ENCODE data around the gene UBASH3A.
"Not testable (repeated sequence)": the region's sequence is repeated elsewhere in the genome, so short reads cannot be mapped to it uniquely, and the experiment has no call there.

Gene UBASH3A

GRCh38 chr21:42401820-42402251, 1.9 kb upstream of the UBASH3A start:
- intact Hi-C loops (cut with DNase I), result no loop called here
- no peak for DNase-seq

GRCh38 chr21:42404539-42404938, 837 bp downstream of the UBASH3A start:
- DNase-seq, result no peak
- intact Hi-C loops (cut with DNase I), result no loop called here

GRCh38 chr21:42405064-42406013, 1.6 kb downstream of the UBASH3A start:
- intact Hi-C loops (cut with DNase I), result no loop called here
- DNase-seq, result no peak

GRCh38 chr21:42406201-42406621, 2.5 kb downstream of the UBASH3A start:
- DNase-seq, result no peak
- intact Hi-C loops (cut with DNase I), result no loop called here

- DNase-seq, result no peak
- intact Hi-C loops (cut with DNase I), result no loop called here
Observed at GRCh38 chr21:42406866-42407265, 3.2 kb downstream of the UBASH3A start.

GRCh38 chr21:42407476-42407875, 3.8 kb downstream of the UBASH3A start:
- DNase-seq, result no peak
- intact Hi-C loops (cut with DNase I), result no loop called here

GRCh38 chr21:42408718-42409117, 5.0 kb downstream of the UBASH3A start:
- DNase-seq; intact Hi-C loops (cut with DNase I): not testable (repeated sequence)

- intact Hi-C loops (cut with DNase I), result no loop called here
Observed at GRCh38 chr21:42409366-42409765, 5.7 kb downstream of the UBASH3A start.

GRCh38 chr21:42411197-42411869, 7.6 kb downstream of the UBASH3A start:
- intact Hi-C loops (cut with DNase I), result no loop called here
- DNase-seq, result no peak

More at GRCh38 chr21:42409366-42409765, 5.7 kb downstream of the UBASH3A start:
- DNase-seq, result peak in 2 of 42 donors; percentile 17 to 21

- no peak for DNase-seq
- intact Hi-C loops (cut with DNase I), result no loop called here
Observed at GRCh38 chr21:42411891-42412635, 8.4 kb downstream of the UBASH3A start.

- peak in 1 of 42 donors; percentile 5 for DNase-seq
- intact Hi-C loops (cut with DNase I), result no loop called here
Observed at GRCh38 chr21:42412636-42412933, 8.9 kb downstream of the UBASH3A start.

GRCh38 chr21:42413093-42413492, 9.4 kb downstream of the UBASH3A start:
- intact Hi-C loops (cut with DNase I), result no loop called here
- peak in 2 of 42 donors; percentile 7 to 32 for DNase-seq

GRCh38 chr21:42413500-42413899, 9.8 kb downstream of the UBASH3A start:
- DNase-seq, result peak in 40 of 42 donors; percentile 25 to 92 (median 61)
- intact Hi-C loops (cut with DNase I), result no loop called here

- intact Hi-C loops (cut with DNase I), result no loop called here
- DNase-seq, result peak in 1 of 42 donors; percentile 5
Observed at GRCh38 chr21:42414066-42414465, 10.4 kb downstream of the UBASH3A start.

GRCh38 chr21:42414553-42414927, 10.8 kb downstream of the UBASH3A start:
- DNase-seq, result peak in 1 of 42 donors; percentile 16
- intact Hi-C loops (cut with DNase I), result no loop called here

GRCh38 chr21:42414928-42415769, 11.4 kb downstream of the UBASH3A start:
- DNase-seq, result peak in 31 of 42 donors; percentile 6 to 83 (median 52)

GRCh38 chr21:42417533-42417932, 13.8 kb downstream of the UBASH3A start:
- intact Hi-C loops (cut with DNase I), result no loop called here
- peak in 1 of 42 donors; percentile 13 for DNase-seq

More at GRCh38 chr21:42414928-42415769, 11.4 kb downstream of the UBASH3A start:
- intact Hi-C loops (cut with DNase I), result no loop called here

- DNase-seq, result no peak
- intact Hi-C loops (cut with DNase I), result no loop called here
Observed at GRCh38 chr21:42418886-42419285, 15.2 kb downstream of the UBASH3A start.

- intact Hi-C loops (cut with DNase I), result no loop called here
- DNase-seq, result no peak
Observed at GRCh38 chr21:42419845-42420244, 16.1 kb downstream of the UBASH3A start.

Measured in head of caudate nucleus (tissue), 42 donors.